K562 (cell line): ENCODE measurements around the gene P2RX1. TPM values are rescaled to one million over a fixed set of nuclear protein-coding genes. Genes with fewer than 3 reads are reported as not detected.
A peak's percentile ranks its signal among the peaks of the same experiment; 100 is the strongest.

Experiments
- ATAC-seq: fragments of 200-7000 bp; cut with Tn5 transposase; 3 replicates; pipeline ENCODE4 v1.9.1; 2020; ENCODE audit warnings: moderate library complexity
- BruUV-seq: library from RNA; stranded (reverse); fragments of 400-500 nt; replicated peaks from 2 replicates; lab custom pipeline; 2021; lab: Mats Ljungman, UMichigan
- CTCF ChIA-PET: fragments of 300-600 bp; formaldehyde crosslinking; extraction: SDS; loops from one replicate; lab custom pipeline; 2021; ENCODE audit warnings: low intra/inter-chr PET ratio; lab: Yijun Ruan, JAX
- POLR2A ChIA-PET: fragments of 300-600, 350-650 bp; sonication (Branson Sonifier 250); formaldehyde crosslinking; extraction: SDS; loops from one replicate; lab custom pipeline; 2021; ENCODE audit warnings: antibody characterized with exemption, inconsistent platforms; lab: Yijun Ruan, JAX
- DNase-seq, 4 experiments: peaks; one replicate each; pipeline versions ENCODE4 v3.0.0 to v3.0.0-alpha.2; 2011 to 2018; ENCODE audit warnings: low spot score in 3 of 4, mixed read lengths in 3 of 4; ENCODE audit errors: extremely low read depth in 1 of 4
- FAIRE-seq: peaks from 2 replicates; lab custom pipeline; 2011; peaks lifted over from hg19 to GRCh38; lab: Jason Lieb, UNC
- H2AFZ ChIP-seq: 2 replicates; pipeline ENCODE4 v1.6.0; 2011; ENCODE audit warnings: low read depth, low read length, control low read depth, inconsistent platforms
- H3K27ac ChIP-seq: fragments of 200-600 bp; 3 replicates; pipeline ENCODE4 v1.8.0; 2011; ENCODE audit warnings: low read depth, mild to moderate bottlenecking, control low read depth, inconsistent platforms, low read length, moderate library complexity, mixed read lengths; ENCODE audit errors: extremely low read depth
- H3K27me3 ChIP-seq, 2 experiments: fragments of 300-600 bp in 1 of 2; 2 replicates in 1 of 2; 3 replicates in 1 of 2; pipeline versions ENCODE4 v1.6.0 to v1.8.0; 2011; ENCODE audit warnings: inconsistent platforms in 2 of 2, low read length in 2 of 2, mild to moderate bottlenecking in 1 of 2, mixed read lengths in 1 of 2, moderate library complexity in 1 of 2; ENCODE audit not compliant: control insufficient read depth in 2 of 2, insufficient read depth in 2 of 2
- H3K36me3 ChIP-seq: fragments of 300-600 bp; 3 replicates; pipeline ENCODE4 v1.8.0; 2011; ENCODE audit warnings: mild to moderate bottlenecking, low read length, inconsistent platforms; ENCODE audit not compliant: control insufficient read depth, insufficient read depth
- H3K4me1 ChIP-seq, 2 experiments: fragments of 200-600 bp in 1 of 2; replicated peaks in 1 of 2; 2 replicates in 1 of 2; 3 replicates in 1 of 2; pipeline versions ENCODE4 v1.5.1 to v1.8.0; 2011; ENCODE audit warnings: inconsistent platforms in 2 of 2, low read length in 2 of 2, mild to moderate bottlenecking in 1 of 2, mixed read lengths in 1 of 2, moderate library complexity in 1 of 2; ENCODE audit not compliant: control insufficient read depth in 2 of 2, insufficient read depth in 2 of 2
- H3K4me2 ChIP-seq: 2 replicates; pipeline ENCODE4 v1.6.1; 2011; ENCODE audit warnings: low read length, control low read depth, inconsistent platforms, mixed read lengths; ENCODE audit not compliant: insufficient read depth
- H3K4me3 ChIP-seq: fragments of 200-600 bp; sonication (generic), shearing (Covaris generic); 2 replicates; pipeline ENCODE4 v1.5.1; 2016; ENCODE audit warnings: control low read depth, inconsistent platforms
- H3K79me2 ChIP-seq: fragments of 200-600 bp; 3 replicates; pipeline ENCODE4 v1.8.0; 2011; ENCODE audit warnings: low read length, inconsistent platforms; ENCODE audit not compliant: control insufficient read depth, insufficient read depth
- H3K9ac ChIP-seq, 2 experiments: 2 replicates each; pipeline versions ENCODE4 v1.6.0 to v1.6.1; 2011; ENCODE audit warnings: low read depth in 2 of 2, low read length in 2 of 2, control low read depth in 1 of 2, inconsistent platforms in 1 of 2, mild to moderate bottlenecking in 1 of 2, mixed read lengths in 1 of 2; ENCODE audit not compliant: insufficient read depth in 1 of 2
- H3K9me1 ChIP-seq: one replicate; pipeline ENCODE4 v1.6.0; 2011; ENCODE audit warnings: inconsistent platforms, mild to moderate bottlenecking, low read length, moderate library complexity; ENCODE audit not compliant: control insufficient read depth, insufficient read depth
- H3K9me3 ChIP-seq: replicated peaks from 2 replicates; pipeline ENCODE4 v1.5.1; 2011; ENCODE audit warnings: low read depth, low read length, inconsistent platforms; ENCODE audit not compliant: control insufficient read depth, insufficient read depth
- H4K20me1 ChIP-seq: replicated peaks from 2 replicates; pipeline ENCODE4 v1.6.1; 2011; ENCODE audit warnings: low read length, inconsistent platforms, mixed read lengths; ENCODE audit not compliant: control insufficient read depth, insufficient read depth
- FOXK1 ChIP-seq: sonication (generic); formaldehyde crosslinking; IDR thresholded peaks from 2 replicates; pipeline ENCODE4 v1.8.0; 2022; ENCODE audit warnings: missing genetic modification reagents, mild to moderate bottlenecking, borderline replicate concordance
- GTF2E2 ChIP-seq: fragments of 200-800 bp; sonication (Bioruptor generic); IDR thresholded peaks from 2 replicates; pipeline ENCODE4 v1.6.1; 2016; ENCODE audit warnings: missing genetic modification characterization, missing compliant biosample characterization
- IRF2 ChIP-seq: sonication (generic); formaldehyde crosslinking; IDR thresholded peaks from 2 replicates; pipeline ENCODE4 v1.8.1; 2022; ENCODE audit warnings: mild to moderate bottlenecking, missing genetic modification reagents
- MCM7 ChIP-seq, 2 experiments: fragments of 450-650 bp; IDR thresholded peaks; 2 replicates each; pipeline ENCODE4 v1.6.1; 2016 to 2018
- MTA1 ChIP-seq: fragments of 450-650 bp; IDR thresholded peaks from 2 replicates; pipeline ENCODE4 v1.6.1; 2017; ENCODE audit warnings: borderline replicate concordance
- POLR2G ChIP-seq: fragments of 200-400 bp; formaldehyde crosslinking; IDR thresholded peaks from 2 replicates; pipeline ENCODE4 v1.6.1; 2017; ENCODE audit warnings: low read depth, mild to moderate bottlenecking, antibody characterized with exemption, low read length, moderate library complexity
- RAD21 ChIP-seq, 2 experiments: fragments of 250-450 bp in 1 of 2; fragments of 450-650 bp in 1 of 2; sonication (Bioruptor Pico) in 1 of 2; formaldehyde crosslinking in 1 of 2; IDR thresholded peaks in 1 of 2; conservative IDR thresholded peaks in 1 of 2; 2 replicates each; pipeline versions ENCODE4 v1.4.0 to v1.8.0; 2020 to 2022; ENCODE audit warnings: mild to moderate bottlenecking in 2 of 2, moderate library complexity in 1 of 2
- SMAD3 ChIP-seq: fragments of 450-650 bp; formaldehyde crosslinking; conservative IDR thresholded peaks from 2 replicates; pipeline ENCODE4 v1.4.0; 2020; ENCODE audit warnings: mild to moderate bottlenecking
- SMARCA5 ChIP-seq: fragments of 450-650 bp; IDR thresholded peaks from 2 replicates; pipeline ENCODE4 v1.6.1; 2016
- TAL1 ChIP-seq: fragments of 450-650 bp; IDR thresholded peaks from 2 replicates; pipeline ENCODE4 v1.6.1; 2016; ENCODE audit warnings: mild to moderate bottlenecking
- ZBED1 ChIP-seq: IDR thresholded peaks from 2 replicates; pipeline ENCODE4 v1.6.1; 2014
- ZC3H8 ChIP-seq: fragments of 450-650 bp; IDR thresholded peaks from 2 replicates; pipeline ENCODE4 v1.6.1; 2017
- ZKSCAN1 ChIP-seq: fragments of 150-350 bp; IDR thresholded peaks from 2 replicates; pipeline ENCODE4 v1.6.1; 2016; ENCODE audit warnings: low read depth, low read length
- ZNF41 ChIP-seq: fragments of 250-450 bp; sonication (Bioruptor Pico); conservative IDR thresholded peaks from 2 replicates; pipeline ENCODE4 v1.4.0; 2020; ENCODE audit warnings: mild to moderate bottlenecking
- ZNF551 ChIP-seq: fragments of 250-450 bp; sonication (Bioruptor Pico); IDR thresholded peaks from 2 replicates; pipeline ENCODE4 v1.5.0; 2021; ENCODE audit warnings: mild to moderate bottlenecking, moderate library complexity
- WGBS: fragments of 100-300 bp; shearing (Covaris generic); methylation state at CpG from one replicate; pipeline ENCODE4 v1.1.6; 2016; ENCODE audit warnings: low coverage, mixed read lengths; ENCODE audit not compliant: insufficient coverage; ENCODE audit errors: missing lambda C conversion rate; 5-methylcytosine and 5-hydroxymethylcytosine counted together
- in situ Hi-C: fragments of 300-500 bp; cut with MboI; formaldehyde crosslinking; loops from 4 replicates; pipeline ENCODE4 v1.15.0; 2018; ENCODE audit warnings: inconsistent platforms, mixed read lengths
- intact Hi-C: fragments of 100-400 bp; cut with micrococcal nuclease; formaldehyde crosslinking; loops from 2 replicates; pipeline ENCODE4 v1.14.2; 2022
- polyA plus RNA-seq, 8 experiments: library from polyadenylated mRNA; depleted of rRNA in 4 of 8; stranded (reverse) in 5 of 8; unstranded in 3 of 8; fragments of >200 nt; fragmentation: Nextera tagmentation in 2 of 8; fragmentation: Illumina TruSeq in 1 of 8; extraction: Ambion mirVana in 2 of 8; extraction: Trizol in 1 of 8; gene quantifications; 2 replicates each; pipeline versions ENCODE4 v1.2.1 to v1.2.3, GENCODE V29; 2011 to 2014; ENCODE audit warnings: inconsistent platforms in 1 of 8, missing spikeins in 1 of 8
- total RNA-seq, 7 experiments: library from RNA; depleted of rRNA in 6 of 7; stranded (reverse); fragments of >200 nt in 6 of 7; fragmentation: Illumina TruSeq in 2 of 7; extraction: Trizol in 2 of 7; gene quantifications; 2 replicates each; pipeline versions ENCODE4 v1.2.1 to v1.2.3, GENCODE V29; 2011 to 2021; ENCODE audit warnings: low replicate concordance in 1 of 7

P2RX1 gene
- total and polyA plus RNA-seq, 9 of the 15 experiments (the other 6 are each of a cell fraction or from before 2014, with no cell fraction given) = 0.27 to 20.3 (median 10.3) TPM

GRCh38 chr17:3928406-3928805 lies 12.1 kb upstream of the P2RX1 start (continued):
- no peak for TF ChIP-seq RAD21 (CRISPR knock-in tag; conservative IDR thresholded peaks at IDR 0.05 in 1 of 2, IDR thresholded peaks at IDR 0.05 in 1 of 2)
- TF ChIP-seq MTA1 = no peak
- TF ChIP-seq GTF2E2 (tag) = no peak
- no peak for TF ChIP-seq SMARCA5
- TF ChIP-seq ZBED1 = no peak
- no peak for TF ChIP-seq ZNF41
- TF ChIP-seq SMAD3 (CRISPR knock-in tag) = no peak
- no peak for TF ChIP-seq ZKSCAN1
- TF ChIP-seq IRF2 (CRISPR knock-in tag) = no peak
- TF ChIP-seq FOXK1 (CRISPR knock-in tag) = no peak

GRCh38 chr17:3927628-3928340 lies 11.5 kb upstream of the P2RX1 start:
- no peaks in the 10 kb centered on the region; the same call in 1 of the 2 replicates for H4K20me1 ChIP-seq
- peak overlapping the region in 1 of 2 experiments; percentile 52; a peak in 2 of 4 replicates for H3K9ac ChIP-seq
- in situ Hi-C loops (no loop called here), intact Hi-C loops (no loop called here)
- H3K79me2 ChIP-seq = no peaks in the 10 kb centered on the region
- TF ChIP-seq ZC3H8 (no peak), TAL1 (no peak), MCM7 (IDR thresholded peaks at IDR 0.05) (no peak), ZNF551 (no peak), POLR2G (0 out of 2 replicates have a peak, but pooled peaks have one; percentile 28)
- BruUV-seq = no TSS peak
- 92% methylated on average over 10 of the region's 15 CpGs for WGBS
- H3K36me3 ChIP-seq = peaks cover 37% of the 10 kb centered on the region; the same call in 2 of the 3 replicates
- H3K4me2 ChIP-seq = no peak overlapping the region
- no peaks in the 10 kb centered on the region for H3K9me3 ChIP-seq
- DNase-seq = no peak
- no peak for ATAC-seq
- POLR2A ChIA-PET = interaction anchor here (0.9 kb wide), 1 partner anchor 12 kb away, joined by 4 read pairs; the partner anchor contains the start of gene P2RX1
- H3K4me3 ChIP-seq = no peak overlapping the region
- FAIRE-seq = no peak
- no peaks in the 10 kb centered on the region for H3K9me1 ChIP-seq
- CTCF ChIA-PET = no interaction called here
- H2AFZ ChIP-seq = no peak overlapping the region
- no peak overlapping the region for H3K27ac ChIP-seq
- H3K27me3 ChIP-seq = no peaks in the 10 kb centered on the region
- peaks cover 2 to 24% of the 10 kb centered on the region in 2 experiments; a peak in 2 of 5 replicates for H3K4me1 ChIP-seq
